ENCODE data around the gene CPSF4.

DNA sequence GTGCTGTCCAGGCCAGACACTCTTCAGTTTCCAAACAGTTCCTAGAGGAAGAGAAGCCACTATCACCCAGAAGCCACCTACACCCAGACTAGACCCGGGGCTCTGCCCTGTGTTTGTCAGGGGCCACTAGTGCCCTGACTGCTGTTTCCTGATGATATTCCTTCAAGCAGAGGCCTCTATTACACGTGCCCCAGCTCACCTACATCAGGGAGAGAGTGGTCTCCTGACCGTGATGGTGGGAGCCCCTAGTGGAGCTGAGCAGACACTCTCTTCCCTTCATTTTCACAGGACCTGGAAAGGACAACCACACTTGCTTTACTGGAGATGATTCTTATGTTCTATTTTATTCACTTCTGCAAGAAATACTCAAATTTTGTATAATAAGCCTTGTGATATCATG is 52.1 kb downstream of the CPSF4 start:
- TF ChIP-seq, protein P1, sequence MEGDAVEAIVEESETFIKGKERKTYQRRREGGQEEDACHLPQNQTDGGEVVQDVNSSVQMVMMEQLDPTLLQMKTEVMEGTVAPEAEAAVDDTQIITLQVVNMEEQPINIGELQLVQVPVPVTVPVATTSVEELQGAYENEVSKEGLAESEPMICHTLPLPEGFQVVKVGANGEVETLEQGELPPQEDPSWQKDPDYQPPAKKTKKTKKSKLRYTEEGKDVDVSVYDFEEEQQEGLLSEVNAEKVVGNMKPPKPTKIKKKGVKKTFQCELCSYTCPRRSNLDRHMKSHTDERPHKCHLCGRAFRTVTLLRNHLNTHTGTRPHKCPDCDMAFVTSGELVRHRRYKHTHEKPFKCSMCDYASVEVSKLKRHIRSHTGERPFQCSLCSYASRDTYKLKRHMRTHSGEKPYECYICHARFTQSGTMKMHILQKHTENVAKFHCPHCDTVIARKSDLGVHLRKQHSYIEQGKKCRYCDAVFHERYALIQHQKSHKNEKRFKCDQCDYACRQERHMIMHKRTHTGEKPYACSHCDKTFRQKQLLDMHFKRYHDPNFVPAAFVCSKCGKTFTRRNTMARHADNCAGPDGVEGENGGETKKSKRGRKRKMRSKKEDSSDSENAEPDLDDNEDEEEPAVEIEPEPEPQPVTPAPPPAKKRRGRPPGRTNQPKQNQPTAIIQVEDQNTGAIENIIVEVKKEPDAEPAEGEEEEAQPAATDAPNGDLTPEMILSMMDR (IDR thresholded peaks at IDR 0.05; ENCODE audit: low read depth, low read length) = peak; percentile 10
- TF ChIP-seq, protein P2, sequence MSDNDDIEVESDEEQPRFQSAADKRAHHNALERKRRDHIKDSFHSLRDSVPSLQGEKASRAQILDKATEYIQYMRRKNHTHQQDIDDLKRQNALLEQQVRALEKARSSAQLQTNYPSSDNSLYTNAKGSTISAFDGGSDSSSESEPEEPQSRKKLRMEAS (IDR thresholded peaks at IDR 0.05; ENCODE audit: low read depth, low read length) = no peak
